ENCODE data around the gene FGFBP1. TPM values are rescaled to one million over a fixed set of nuclear protein-coding genes. Genes with fewer than 3 reads are reported as not detected.

Gene FGFBP1
- total RNA-seq, 1 donor from 2014 or later, result not detected

Other genes starting within 250 kb of the FGFBP1 start
- gene BST1, start 235.7 kb downstream of the FGFBP1 start, total RNA-seq, result 5.2 TPM
- 1.0 TPM for gene CD38, start 160.4 kb downstream of the FGFBP1 start, total RNA-seq
- gene FGFBP2, start 24.4 kb upstream of the FGFBP1 start, total RNA-seq, result not detected
- 40.2 TPM for gene PROM1, start 145.3 kb upstream of the FGFBP1 start, total RNA-seq